ENCODE results near the gene POLRMT.

The POLRMT gene

GRCh38 chr19:652467-653389, 19.4 kb upstream of the POLRMT start:
- no peak for ATAC-seq
- TF ChIP-seq ZC3H10 (CRISPR knock-in tag; IDR thresholded peaks at IDR 0.05) (no peak), PATZ1 (CRISPR knock-in tag; IDR thresholded peaks at IDR 0.05; ENCODE audit: borderline replicate concordance) (no peak), CSRNP3 (CRISPR knock-in tag; IDR thresholded peaks at IDR 0.05) (no peak)

- ATAC-seq, result no peak
- no peak for TF ChIP-seq OSR1 (CRISPR knock-in tag; IDR thresholded peaks at IDR 0.05)
- no peak for TF ChIP-seq PPARA (CRISPR knock-in tag; IDR thresholded peaks at IDR 0.05; ENCODE audit: borderline replicate concordance)
Measured at GRCh38 chr19:651991-652390, 18.7 kb upstream of the POLRMT start.

DNA sequence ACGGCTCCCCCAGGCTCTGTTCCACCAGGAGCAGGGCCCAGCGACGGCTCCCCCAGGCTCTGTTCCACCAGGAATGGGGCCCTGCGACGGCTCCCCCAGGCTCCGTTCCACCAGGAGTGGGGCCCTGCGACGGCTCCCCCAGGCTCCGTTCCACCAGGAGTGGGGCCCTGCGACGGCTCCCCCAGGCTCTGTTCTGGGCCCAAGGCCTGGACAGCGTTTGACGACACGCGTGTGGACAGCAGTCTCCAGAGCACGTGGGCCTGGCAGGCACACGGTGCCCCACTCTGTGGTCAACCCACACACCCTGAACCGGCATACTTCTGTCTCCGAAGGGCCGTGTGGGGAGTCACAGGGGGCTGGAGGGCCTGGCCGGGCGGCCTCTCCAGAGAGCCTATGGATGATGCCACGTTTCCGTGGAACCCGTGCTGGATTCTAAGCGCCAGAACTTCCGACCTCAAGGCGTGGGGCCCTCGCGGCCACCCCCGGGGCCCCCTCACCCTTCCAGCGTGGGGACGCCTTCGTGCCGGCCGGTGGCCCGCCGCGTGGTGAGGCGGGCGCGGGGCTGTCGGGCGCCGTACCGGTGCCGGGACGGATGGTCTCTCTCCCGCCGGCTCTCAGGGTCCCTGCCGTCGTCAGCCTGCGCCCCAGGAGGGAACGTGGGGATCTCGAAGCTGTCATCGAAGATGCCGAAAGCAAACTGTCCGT, 17.9 kb upstream of the POLRMT start:
- no peak for TF ChIP-seq OSR1 (CRISPR knock-in tag; IDR thresholded peaks at IDR 0.05)
- TF ChIP-seq, protein P1, sequence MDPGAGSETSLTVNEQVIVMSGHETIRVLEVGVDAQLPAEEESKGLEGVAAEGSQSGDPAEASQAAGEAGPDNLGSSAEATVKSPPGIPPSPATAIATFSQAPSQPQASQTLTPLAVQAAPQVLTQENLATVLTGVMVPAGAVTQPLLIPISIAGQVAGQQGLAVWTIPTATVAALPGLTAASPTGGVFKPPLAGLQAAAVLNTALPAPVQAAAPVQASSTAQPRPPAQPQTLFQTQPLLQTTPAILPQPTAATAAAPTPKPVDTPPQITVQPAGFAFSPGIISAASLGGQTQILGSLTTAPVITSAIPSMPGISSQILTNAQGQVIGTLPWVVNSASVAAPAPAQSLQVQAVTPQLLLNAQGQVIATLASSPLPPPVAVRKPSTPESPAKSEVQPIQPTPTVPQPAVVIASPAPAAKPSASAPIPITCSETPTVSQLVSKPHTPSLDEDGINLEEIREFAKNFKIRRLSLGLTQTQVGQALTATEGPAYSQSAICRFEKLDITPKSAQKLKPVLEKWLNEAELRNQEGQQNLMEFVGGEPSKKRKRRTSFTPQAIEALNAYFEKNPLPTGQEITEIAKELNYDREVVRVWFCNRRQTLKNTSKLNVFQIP (CRISPR knock-in tag; IDR thresholded peaks at IDR 0.05; ENCODE audit: borderline replicate concordance, low read depth), result no peak
- TF ChIP-seq TCF4 (CRISPR knock-in tag; IDR thresholded peaks at IDR 0.05; ENCODE audit: borderline replicate concordance), result no peak
- TF ChIP-seq CSRNP3 (CRISPR knock-in tag; IDR thresholded peaks at IDR 0.05), result no peak
- no peak for TF ChIP-seq ZNF70 (CRISPR knock-in tag; IDR thresholded peaks at IDR 0.05)
- TF ChIP-seq BACH2 (CRISPR knock-in tag; IDR thresholded peaks at IDR 0.05; ENCODE audit: borderline replicate concordance), result no peak
- TF ChIP-seq ZC3H10 (CRISPR knock-in tag; IDR thresholded peaks at IDR 0.05), result no peak
- TF ChIP-seq TOX (CRISPR knock-in tag; IDR thresholded peaks at IDR 0.05; ENCODE audit: borderline replicate concordance), result no peak
- TF ChIP-seq, protein P2, sequence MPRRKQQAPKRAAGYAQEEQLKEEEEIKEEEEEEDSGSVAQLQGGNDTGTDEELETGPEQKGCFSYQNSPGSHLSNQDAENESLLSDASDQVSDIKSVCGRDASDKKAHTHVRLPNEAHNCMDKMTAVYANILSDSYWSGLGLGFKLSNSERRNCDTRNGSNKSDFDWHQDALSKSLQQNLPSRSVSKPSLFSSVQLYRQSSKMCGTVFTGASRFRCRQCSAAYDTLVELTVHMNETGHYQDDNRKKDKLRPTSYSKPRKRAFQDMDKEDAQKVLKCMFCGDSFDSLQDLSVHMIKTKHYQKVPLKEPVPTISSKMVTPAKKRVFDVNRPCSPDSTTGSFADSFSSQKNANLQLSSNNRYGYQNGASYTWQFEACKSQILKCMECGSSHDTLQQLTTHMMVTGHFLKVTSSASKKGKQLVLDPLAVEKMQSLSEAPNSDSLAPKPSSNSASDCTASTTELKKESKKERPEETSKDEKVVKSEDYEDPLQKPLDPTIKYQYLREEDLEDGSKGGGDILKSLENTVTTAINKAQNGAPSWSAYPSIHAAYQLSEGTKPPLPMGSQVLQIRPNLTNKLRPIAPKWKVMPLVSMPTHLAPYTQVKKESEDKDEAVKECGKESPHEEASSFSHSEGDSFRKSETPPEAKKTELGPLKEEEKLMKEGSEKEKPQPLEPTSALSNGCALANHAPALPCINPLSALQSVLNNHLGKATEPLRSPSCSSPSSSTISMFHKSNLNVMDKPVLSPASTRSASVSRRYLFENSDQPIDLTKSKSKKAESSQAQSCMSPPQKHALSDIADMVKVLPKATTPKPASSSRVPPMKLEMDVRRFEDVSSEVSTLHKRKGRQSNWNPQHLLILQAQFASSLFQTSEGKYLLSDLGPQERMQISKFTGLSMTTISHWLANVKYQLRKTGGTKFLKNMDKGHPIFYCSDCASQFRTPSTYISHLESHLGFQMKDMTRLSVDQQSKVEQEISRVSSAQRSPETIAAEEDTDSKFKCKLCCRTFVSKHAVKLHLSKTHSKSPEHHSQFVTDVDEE (CRISPR knock-in tag; IDR thresholded peaks at IDR 0.05), result no peak
- TF ChIP-seq PPARA (CRISPR knock-in tag; IDR thresholded peaks at IDR 0.05; ENCODE audit: borderline replicate concordance), result no peak
- ATAC-seq, result no peak

GRCh38 chr19:650121-650520, 16.8 kb upstream of the POLRMT start:
- ATAC-seq, result no peak
- no peak for TF ChIP-seq OSR1 (CRISPR knock-in tag; IDR thresholded peaks at IDR 0.05)
- TF ChIP-seq CSRNP3 (CRISPR knock-in tag; IDR thresholded peaks at IDR 0.05), result no peak
- TF ChIP-seq ZNF8 (CRISPR knock-in tag; IDR thresholded peaks at IDR 0.05), result no peak
- no peak for TF ChIP-seq ARNTL (CRISPR knock-in tag; IDR thresholded peaks at IDR 0.05; ENCODE audit: borderline replicate concordance, low read depth)
- no peak for TF ChIP-seq ZNF70 (CRISPR knock-in tag; IDR thresholded peaks at IDR 0.05)
- no peak for TF ChIP-seq ESRRG (CRISPR knock-in tag; IDR thresholded peaks at IDR 0.05)
- no peak for TF ChIP-seq PATZ1 (CRISPR knock-in tag; IDR thresholded peaks at IDR 0.05; ENCODE audit: borderline replicate concordance)
- TF ChIP-seq ZFP30 (CRISPR knock-in tag; IDR thresholded peaks at IDR 0.05), result no peak
- TF ChIP-seq, protein P3, sequence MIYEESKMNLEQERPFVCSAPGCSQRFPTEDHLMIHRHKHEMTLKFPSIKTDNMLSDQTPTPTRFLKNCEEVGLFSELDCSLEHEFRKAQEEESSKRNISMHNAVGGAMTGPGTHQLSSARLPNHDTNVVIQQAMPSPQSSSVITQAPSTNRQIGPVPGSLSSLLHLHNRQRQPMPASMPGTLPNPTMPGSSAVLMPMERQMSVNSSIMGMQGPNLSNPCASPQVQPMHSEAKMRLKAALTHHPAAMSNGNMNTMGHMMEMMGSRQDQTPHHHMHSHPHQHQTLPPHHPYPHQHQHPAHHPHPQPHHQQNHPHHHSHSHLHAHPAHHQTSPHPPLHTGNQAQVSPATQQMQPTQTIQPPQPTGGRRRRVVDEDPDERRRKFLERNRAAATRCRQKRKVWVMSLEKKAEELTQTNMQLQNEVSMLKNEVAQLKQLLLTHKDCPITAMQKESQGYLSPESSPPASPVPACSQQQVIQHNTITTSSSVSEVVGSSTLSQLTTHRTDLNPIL (CRISPR knock-in tag; IDR thresholded peaks at IDR 0.05; ENCODE audit: low read depth), result no peak
- TF ChIP-seq BACH2 (CRISPR knock-in tag; IDR thresholded peaks at IDR 0.05; ENCODE audit: borderline replicate concordance), result no peak
- no peak for TF ChIP-seq ZFP3 (CRISPR knock-in tag; IDR thresholded peaks at IDR 0.05)
- no peak for TF ChIP-seq ZNF565 (CRISPR knock-in tag; conservative IDR thresholded peaks at IDR 0.05; ENCODE audit: low read depth)
- no peak for TF ChIP-seq TOX (CRISPR knock-in tag; IDR thresholded peaks at IDR 0.05; ENCODE audit: borderline replicate concordance)

Measured in SK-N-SH treated with all-trans-retinoic acid at 6 μM for 48 hours (cell line).